Mesothelial cell of epicardium (in vitro differentiated cells): ENCODE results near the gene NCKAP1. TPM values are rescaled to one million over a fixed set of nuclear protein-coding genes. Genes with fewer than 3 reads are reported as not detected.

Experiments
- DNase-seq, 2 experiments: peaks; one replicate each; pipeline ENCODE4 v3.0.0; 2021; ENCODE audit warnings: low spot score in 2 of 2; ENCODE audit not compliant: unreplicated experiment in 2 of 2
- H3K27ac Mint-ChIP-seq: 2 replicates; pipeline ENCODE4 v1.8.0; 2021; ENCODE audit warnings: mixed read lengths
- H3K27me3 Mint-ChIP-seq: 2 replicates; pipeline ENCODE4 v1.8.0; 2021; ENCODE audit warnings: low read depth, mixed read lengths
- H3K36me3 Mint-ChIP-seq: 2 replicates; pipeline ENCODE4 v1.8.0; 2021; ENCODE audit warnings: mixed read lengths
- H3K4me1 Mint-ChIP-seq: 2 replicates; pipeline ENCODE4 v1.8.0; 2021; ENCODE audit warnings: mixed read lengths
- H3K4me3 Mint-ChIP-seq: 2 replicates; pipeline ENCODE4 v1.8.0; 2021; ENCODE audit warnings: mild to moderate bottlenecking, moderate library complexity, mixed read lengths
- H3K9me3 Mint-ChIP-seq: 2 replicates; pipeline ENCODE4 v1.8.0; 2021; ENCODE audit warnings: mixed read lengths
- CTCF ChIP-seq: fragments of 200-600 bp; sonication (generic); IDR thresholded peaks from one replicate; pipeline ENCODE4 v1.5.0; 2021; ENCODE audit warnings: antibody characterized with exemption; ENCODE audit not compliant: unreplicated experiment
- total RNA-seq: library from RNA; stranded (reverse); gene quantifications from 3 replicates; pipeline ENCODE4 v1.2.1, GENCODE V29; 2021

Gene NCKAP1
- total RNA-seq, 1 donor from 2014 or later = 104 TPM

GRCh38 chr2:182920631-182921056 lies 117.6 kb downstream of the NCKAP1 start:
- H3K27me3 Mint-ChIP-seq = no peaks in the 10 kb centered on the region
- TF ChIP-seq CTCF = no peak
- peaks cover 19% of the 10 kb centered on the region for H3K9me3 Mint-ChIP-seq
- peak overlapping the region; percentile 30 for H3K27ac Mint-ChIP-seq
- no peak for DNase-seq
- H3K36me3 Mint-ChIP-seq = peaks cover 63% of the 10 kb centered on the region
- no peak overlapping the region for H3K4me3 Mint-ChIP-seq
- peaks cover 7% of the 10 kb centered on the region for H3K4me1 Mint-ChIP-seq

GRCh38 chr2:182920089-182920488 lies 118.2 kb downstream of the NCKAP1 start:
- Mint-ChIP-seq H3K9me3 (peaks cover 19% of the 10 kb centered on the region), H3K27ac (no peak overlapping the region), H3K4me1 (peaks cover 12% of the 10 kb centered on the region), H3K4me3 (no peak overlapping the region), H3K36me3 (peaks cover 61% of the 10 kb centered on the region), H3K27me3 (no peaks in the 10 kb centered on the region)
- TF ChIP-seq CTCF = no peak
- DNase-seq = no peak

GRCh38 chr2:182918961-182919652 lies 119.2 kb downstream of the NCKAP1 start:
- Mint-ChIP-seq H3K9me3 (peaks cover 19% of the 10 kb centered on the region), H3K27me3 (no peaks in the 10 kb centered on the region), H3K4me1 (peaks cover 18% of the 10 kb centered on the region), H3K27ac (no peak overlapping the region), H3K36me3 (peaks cover 56% of the 10 kb centered on the region), H3K4me3 (no peak overlapping the region)
- DNase-seq = no peak
- no peak for TF ChIP-seq CTCF

- Mint-ChIP-seq H3K27ac (no peak overlapping the region), H3K36me3 (peaks cover 56% of the 10 kb centered on the region), H3K27me3 (no peaks in the 10 kb centered on the region), H3K4me1 (peaks cover 19% of the 10 kb centered on the region), H3K9me3 (peaks cover 19% of the 10 kb centered on the region), H3K4me3 (no peak overlapping the region)
- TF ChIP-seq CTCF = no peak
- no peak for DNase-seq
These were observed 120.3 kb downstream of the NCKAP1 start for GRCh38 chr2:182917924-182918323.

- peaks cover 19% of the 10 kb centered on the region for H3K9me3 Mint-ChIP-seq
- H3K4me3 Mint-ChIP-seq = no peak overlapping the region
- H3K4me1 Mint-ChIP-seq = peaks cover 21% of the 10 kb centered on the region
- TF ChIP-seq CTCF = no peak
- DNase-seq = no peak
- peaks cover 56% of the 10 kb centered on the region for H3K36me3 Mint-ChIP-seq
- H3K27ac Mint-ChIP-seq = peak overlapping the region; percentile 56
- H3K27me3 Mint-ChIP-seq = no peaks in the 10 kb centered on the region
These were observed 121.8 kb downstream of the NCKAP1 start for GRCh38 chr2:182916417-182916816.
